Activated T-cell treated with anti-CD3 and anti-CD28 coated beads, Interleukin-2, amount 50 U/mL, for 4 hours (primary cell): ENCODE data around the gene HLA-DQA2. TPM values are rescaled to one million over a fixed set of nuclear protein-coding genes. Genes with fewer than 3 reads are reported as not detected.
A peak's percentile ranks its signal among the peaks of the same experiment; 100 is the strongest.
"Not testable (repeated sequence)": the region's sequence is repeated elsewhere in the genome, so short reads cannot be mapped to it uniquely, and the experiment has no call there.

Experiments
- ATAC-seq, 2 donors: fragments of 200-7000 bp; cut with Tn5 transposase; one replicate each; pipeline ENCODE4 v1.10.0; 2021
- DNase-seq: peaks from one replicate; pipeline ENCODE4 v3.0.0-alpha.2; 2020
- H3K27me3 Mint-ChIP-seq: one replicate; pipeline ENCODE4 v1.8.0; 2021; ENCODE audit warnings: low read depth, mixed read lengths
- H3K36me3 Mint-ChIP-seq: one replicate; pipeline ENCODE4 v1.8.0; 2022; ENCODE audit warnings: mixed read lengths; ENCODE audit not compliant: insufficient read depth
- H3K4me1 Mint-ChIP-seq: one replicate; pipeline ENCODE4 v1.8.0; 2021; ENCODE audit warnings: low read depth, mixed read lengths
- H3K4me3 Mint-ChIP-seq: one replicate; pipeline ENCODE4 v1.8.0; 2021; ENCODE audit warnings: mild to moderate bottlenecking, moderate library complexity, mixed read lengths
- H3K9me3 Mint-ChIP-seq: one replicate; pipeline ENCODE4 v1.8.0; 2021; ENCODE audit warnings: mixed read lengths
- total RNA-seq, 3 donors: library from RNA; stranded (reverse); gene quantifications; one replicate each; pipeline ENCODE4 v1.2.1, GENCODE V29; 2021

HLA-DQA2 gene
- total RNA-seq, result under 1 TPM in 2 of 3 donors, not detected in 1; 0.41 to 0.50 TPM

DNA sequence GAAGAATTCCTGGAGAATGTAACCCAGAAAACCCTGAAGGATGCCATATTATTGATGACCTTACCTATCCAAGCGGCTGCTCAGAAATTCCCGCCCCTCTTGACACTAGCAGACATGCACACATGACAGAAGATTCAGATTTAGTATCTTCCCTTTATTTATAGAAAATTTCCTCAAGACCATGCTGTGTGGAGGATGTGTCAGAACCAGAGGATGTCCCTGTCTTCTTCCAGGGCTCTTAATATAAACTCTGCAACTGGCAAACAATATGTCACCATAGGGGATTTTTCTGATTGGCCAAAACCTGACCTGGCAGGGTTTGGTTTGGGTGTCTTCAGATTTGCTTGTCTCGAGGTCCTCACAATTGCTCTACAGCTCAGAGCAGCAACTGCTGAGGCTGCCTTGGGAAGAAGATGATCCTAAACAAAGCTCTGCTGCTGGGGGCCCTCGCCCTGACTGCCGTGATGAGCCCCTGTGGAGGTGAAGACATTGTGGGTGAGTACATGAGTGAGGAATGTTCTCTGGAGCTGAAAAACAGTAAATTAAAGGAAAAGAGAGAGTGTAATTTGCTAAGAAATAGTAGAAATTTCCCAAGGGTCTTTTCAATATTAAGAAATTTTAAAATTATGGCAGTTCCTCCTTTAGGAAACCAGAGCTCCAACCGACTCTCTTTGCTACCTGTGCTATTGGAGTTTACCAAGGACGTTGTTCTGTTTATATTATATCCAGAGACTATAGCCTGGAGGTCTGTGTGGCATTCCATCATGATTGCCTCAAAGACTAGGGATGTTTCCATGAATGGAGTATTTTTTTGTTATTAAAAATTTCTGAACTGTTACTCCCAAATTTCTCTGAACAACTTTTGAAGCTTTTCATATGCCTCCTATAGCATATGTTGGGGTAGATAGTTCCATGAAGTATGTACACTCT is at the start of gene HLA-DQA2:
Gene HLA-DQA2, plus strand, starts transcription at position 361 of the 930 bp plus-strand sequence. Its CDS starts 53 bp downstream, at position 414.
- Mint-ChIP-seq H3K9me3 (no peaks in the 10 kb centered on the region), H3K4me1 (no peaks in the 10 kb centered on the region), H3K36me3 (no peaks in the 10 kb centered on the region), H3K4me3 (no peak within 1 kb of the TSS), H3K27me3 (peaks cover 22% of the 10 kb centered on the region)
- no peak for ATAC-seq
- no peak for DNase-seq

DNA sequence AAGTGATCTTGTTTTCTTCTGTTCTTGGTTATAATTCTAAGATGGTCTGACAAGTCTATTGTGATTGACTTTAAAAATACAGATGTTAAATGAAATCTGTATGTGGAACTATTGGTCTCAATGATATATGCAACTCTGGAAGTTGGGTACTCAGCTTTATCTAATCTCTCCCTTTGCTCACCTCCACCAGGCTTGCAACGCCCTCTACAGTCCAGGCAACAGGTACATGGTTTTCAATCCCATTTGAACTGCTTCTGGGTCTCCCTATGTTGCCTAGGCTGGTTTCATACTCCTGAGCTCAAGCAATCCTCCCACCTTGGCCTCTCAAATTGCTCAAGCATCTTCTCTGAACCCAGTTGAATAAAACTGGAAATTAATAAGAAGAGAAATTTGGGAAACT is 49.2 kb upstream of the HLA-DQA2 start:
- peak in 1 of 2 donors; percentile 37 for ATAC-seq
- no peaks in the 10 kb centered on the region for H3K9me3 Mint-ChIP-seq
- peaks cover 14% of the 10 kb centered on the region for H3K4me1 Mint-ChIP-seq
- no peak overlapping the region for H3K4me3 Mint-ChIP-seq
- H3K27me3 Mint-ChIP-seq, result peaks cover 4% of the 10 kb centered on the region
- peak; percentile 51 for DNase-seq
- no peaks in the 10 kb centered on the region for H3K36me3 Mint-ChIP-seq

DNA sequence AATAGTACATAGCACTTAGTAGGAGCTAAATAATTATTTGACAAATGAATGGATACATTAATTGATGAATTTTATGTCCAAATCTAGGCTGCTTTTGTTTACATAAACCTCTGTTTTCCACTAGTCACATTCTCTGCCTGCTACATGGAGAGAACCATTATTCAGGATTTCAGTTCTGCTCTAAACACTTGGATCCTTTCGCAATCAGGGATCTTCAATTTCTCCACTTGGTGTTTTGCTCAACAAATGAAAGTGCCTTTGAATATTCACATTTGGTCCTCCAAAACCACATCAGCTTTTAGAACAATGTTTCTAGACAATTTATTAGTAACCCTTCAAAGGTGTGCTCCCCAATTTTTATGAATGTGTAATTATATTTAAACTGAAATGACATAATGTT is 44.2 kb upstream of the HLA-DQA2 start:
- Mint-ChIP-seq H3K36me3 (no peaks in the 10 kb centered on the region), H3K4me3 (no peak overlapping the region), H3K9me3 (no peaks in the 10 kb centered on the region), H3K4me1 (peaks cover under 1% of the 10 kb centered on the region), H3K27me3 (peaks cover 24% of the 10 kb centered on the region)
- ATAC-seq (no peak), DNase-seq (no peak)

DNA sequence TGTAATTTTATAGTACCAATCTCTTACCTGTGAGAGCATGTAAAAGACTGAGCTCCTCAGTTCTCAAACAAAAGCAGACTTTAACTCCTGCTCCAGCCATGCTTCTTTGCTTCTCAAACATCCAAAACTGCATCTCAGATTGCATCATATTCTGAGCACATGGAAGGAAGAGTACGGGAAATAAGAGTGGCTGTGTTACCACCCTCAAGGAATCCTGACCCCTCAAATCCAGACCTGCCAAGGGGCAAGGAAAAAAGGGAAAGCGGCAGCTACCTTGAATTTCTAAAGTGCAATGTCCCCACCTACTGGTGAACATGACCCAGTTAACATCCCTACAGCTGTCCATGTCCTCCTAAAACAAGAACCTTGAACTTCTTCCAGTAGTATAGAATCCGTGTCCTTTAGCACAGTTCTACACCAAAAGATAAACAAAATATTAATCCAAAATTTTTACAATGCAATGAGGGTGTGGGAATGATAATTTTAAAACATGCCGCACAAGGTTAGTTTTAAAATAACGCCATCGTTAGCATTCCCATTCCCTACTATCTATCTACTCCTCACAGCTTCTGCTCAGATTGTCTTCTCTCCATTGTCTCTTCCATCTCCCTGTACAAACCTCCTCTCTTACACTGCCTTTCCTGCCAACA is 40.7 kb upstream of the HLA-DQA2 start:
- H3K27me3 Mint-ChIP-seq, result peaks cover 29% of the 10 kb centered on the region
- no peak for DNase-seq
- no peaks in the 10 kb centered on the region for H3K36me3 Mint-ChIP-seq
- peaks cover 4% of the 10 kb centered on the region for H3K9me3 Mint-ChIP-seq
- no peaks in the 10 kb centered on the region for H3K4me1 Mint-ChIP-seq
- H3K4me3 Mint-ChIP-seq, result no peak overlapping the region
- ATAC-seq, result peak in 1 of 2 donors; percentile 56

DNA sequence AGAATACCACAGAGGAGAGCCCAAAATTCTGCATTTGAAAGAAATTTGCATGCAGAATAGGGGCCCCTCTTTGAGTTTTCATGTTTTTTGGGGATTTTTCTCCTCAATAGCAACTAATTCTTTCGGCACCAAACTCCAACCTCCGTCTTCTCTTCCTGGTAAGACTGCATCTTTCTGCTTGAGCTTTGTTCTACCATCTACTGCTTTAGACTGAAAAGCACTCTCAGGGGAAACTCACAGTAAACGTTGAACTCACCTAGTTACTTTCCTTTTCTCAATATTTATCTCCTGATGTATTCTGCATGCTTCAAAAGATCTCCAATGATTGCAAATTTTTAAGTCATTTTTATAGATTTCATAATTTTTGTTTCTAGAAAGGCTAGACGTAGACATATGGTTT is 37.8 kb upstream of the HLA-DQA2 start:
- H3K4me1 Mint-ChIP-seq, result no peaks in the 10 kb centered on the region
- peaks cover 4% of the 10 kb centered on the region for H3K9me3 Mint-ChIP-seq
- no peak for ATAC-seq
- H3K27me3 Mint-ChIP-seq, result peaks cover 25% of the 10 kb centered on the region
- no peak for DNase-seq
- H3K4me3 Mint-ChIP-seq, result no peak overlapping the region
- no peaks in the 10 kb centered on the region for H3K36me3 Mint-ChIP-seq

DNA sequence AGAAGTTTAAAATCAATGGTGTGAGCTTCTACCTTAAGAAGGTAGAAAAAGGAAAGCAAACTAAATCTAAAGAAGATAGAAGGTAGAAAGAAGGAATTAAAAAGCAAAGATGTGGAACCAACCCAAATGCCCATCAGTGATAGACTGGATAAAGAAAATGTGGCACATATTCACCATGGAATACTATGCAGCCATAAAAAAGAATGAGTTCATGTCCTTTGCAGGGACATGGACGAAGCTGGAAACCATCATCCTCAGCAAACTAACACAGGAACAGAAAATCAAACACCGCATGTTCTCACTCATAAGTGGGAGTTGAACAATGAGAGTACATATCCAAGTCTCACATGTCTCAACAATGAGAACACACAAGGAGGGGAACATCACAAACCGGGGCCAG is 36.0 kb upstream of the HLA-DQA2 start:
- not testable (repeated sequence) for ATAC-seq, DNase-seq, H3K4me1 Mint-ChIP-seq, H3K9me3 Mint-ChIP-seq, H3K4me3 Mint-ChIP-seq, H3K36me3 Mint-ChIP-seq
- H3K27me3 Mint-ChIP-seq, result peaks cover 25% of the 10 kb centered on the region

DNA sequence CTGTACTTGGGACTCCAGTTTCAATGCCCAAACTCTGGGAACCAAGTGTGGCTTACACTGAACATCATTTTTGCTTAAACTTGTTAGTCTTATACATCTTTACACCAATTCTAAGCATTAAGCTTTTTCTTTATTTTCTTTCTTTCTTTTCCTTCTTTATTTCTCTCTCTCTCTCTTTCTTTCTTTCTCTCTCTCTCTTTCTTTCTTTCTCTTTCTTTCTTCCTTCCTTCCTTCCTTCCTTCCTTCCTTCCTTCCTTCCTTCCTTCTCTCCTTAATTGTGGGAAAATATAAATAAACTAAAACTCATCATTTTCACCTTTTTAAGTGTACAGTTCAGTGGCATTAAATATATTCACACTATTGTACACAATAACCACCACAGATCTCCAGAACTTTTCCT is 31.6 kb upstream of the HLA-DQA2 start:
- peaks cover 4% of the 10 kb centered on the region for H3K9me3 Mint-ChIP-seq
- DNase-seq (no peak), ATAC-seq (no peak)
- no peaks in the 10 kb centered on the region for H3K27me3 Mint-ChIP-seq
- no peak overlapping the region for H3K4me3 Mint-ChIP-seq
- no peaks in the 10 kb centered on the region for H3K36me3 Mint-ChIP-seq
- H3K4me1 Mint-ChIP-seq, result no peaks in the 10 kb centered on the region

DNA sequence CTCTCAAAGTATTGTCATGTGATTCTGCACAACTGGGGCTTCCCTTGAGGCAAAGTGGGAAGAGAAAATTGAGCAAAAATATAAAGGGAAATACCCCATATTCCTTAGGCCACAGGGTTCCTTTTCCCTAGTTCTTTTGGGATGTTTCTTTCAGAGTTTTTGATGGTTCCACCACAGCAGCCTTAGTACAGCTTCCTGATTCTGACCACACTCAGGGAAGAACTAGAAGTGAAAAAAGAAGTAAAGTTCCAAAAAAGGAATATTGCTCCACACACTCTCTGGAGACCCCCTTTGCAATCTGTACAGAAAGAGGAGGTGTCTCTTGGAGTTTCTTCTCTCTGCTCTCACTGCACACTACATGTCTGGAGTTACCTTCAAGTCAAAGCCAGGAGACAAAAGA is 27.9 kb upstream of the HLA-DQA2 start:
- DNase-seq (no peak), ATAC-seq (no peak)
- no peak overlapping the region for H3K4me3 Mint-ChIP-seq
- no peaks in the 10 kb centered on the region for H3K9me3 Mint-ChIP-seq
- H3K27me3 Mint-ChIP-seq, result no peaks in the 10 kb centered on the region
- no peaks in the 10 kb centered on the region for H3K4me1 Mint-ChIP-seq
- H3K36me3 Mint-ChIP-seq, result no peaks in the 10 kb centered on the region

DNA sequence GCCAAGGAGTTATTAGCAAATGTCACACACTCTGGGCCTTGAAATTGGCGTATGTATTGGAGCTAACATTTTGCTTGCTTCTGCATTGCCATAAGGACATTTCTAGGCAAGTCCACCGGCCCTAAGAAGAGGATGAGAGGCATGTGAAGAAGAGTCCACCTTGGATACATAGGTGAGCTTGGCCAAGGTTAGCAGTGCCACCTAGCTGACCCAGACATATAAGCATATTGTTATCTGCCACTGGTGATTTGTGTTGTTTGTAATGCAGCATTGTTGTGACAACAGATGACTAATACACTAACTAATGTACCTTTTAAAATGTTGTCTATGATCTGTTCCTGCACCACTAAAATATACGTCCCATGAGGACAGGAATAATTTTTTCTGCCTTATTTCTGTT is 24.8 kb upstream of the HLA-DQA2 start:
- H3K4me3 Mint-ChIP-seq, result no peak overlapping the region
- ATAC-seq, result no peak

DNA sequence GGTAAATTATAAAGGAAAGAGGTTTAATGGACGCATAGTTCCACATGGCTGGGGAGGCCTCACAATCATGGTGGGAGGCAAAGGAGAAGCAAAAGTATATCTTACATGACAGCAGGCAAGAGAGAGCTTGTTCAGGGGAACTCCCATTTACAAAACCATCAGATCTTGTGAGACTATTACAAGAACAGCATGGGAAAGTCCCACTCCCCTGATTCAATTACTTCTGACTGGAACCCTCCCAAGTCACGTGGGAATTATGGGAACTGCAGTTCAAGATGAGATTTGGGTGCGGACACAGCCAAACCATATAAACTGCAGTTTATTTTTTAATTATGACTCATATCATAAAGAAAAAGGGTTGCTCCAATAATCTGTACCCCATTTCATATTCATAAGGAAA is 22.3 kb upstream of the HLA-DQA2 start:
- Mint-ChIP-seq H3K27me3 (peaks cover 20% of the 10 kb centered on the region), H3K4me1 (no peaks in the 10 kb centered on the region), H3K9me3 (no peaks in the 10 kb centered on the region), H3K4me3 (no peak overlapping the region), H3K36me3 (no peaks in the 10 kb centered on the region)
- DNase-seq (no peak), ATAC-seq (peak in 1 of 2 donors; percentile 70)

More for the DNA sequence above, 24.8 kb upstream of the HLA-DQA2 start:
- no peak for DNase-seq
- Mint-ChIP-seq H3K36me3 (no peaks in the 10 kb centered on the region), H3K27me3 (peaks cover 12% of the 10 kb centered on the region), H3K4me1 (no peaks in the 10 kb centered on the region), H3K9me3 (no peaks in the 10 kb centered on the region)

DNA sequence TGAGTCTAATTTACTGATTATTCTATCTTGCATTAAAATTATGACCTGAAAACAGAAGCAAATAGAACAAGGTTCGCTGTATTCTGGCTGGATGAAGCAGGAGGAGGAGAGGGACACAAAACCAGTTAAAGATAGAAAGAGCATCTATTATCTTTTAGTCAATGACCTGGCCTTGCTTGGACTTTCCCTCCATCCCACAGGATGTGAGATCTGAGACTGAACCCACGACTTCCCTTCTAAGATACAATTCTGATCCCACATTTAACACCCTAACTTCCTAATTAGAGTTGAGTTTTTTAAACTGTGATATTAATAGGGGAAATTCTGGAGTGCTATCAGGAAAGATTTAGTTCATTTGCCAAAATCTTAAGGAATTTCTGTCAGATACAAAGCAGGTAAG is 3.1 kb upstream of the HLA-DQA2 start:
- DNase-seq (no peak), ATAC-seq (no peak)
- no peak overlapping the region for H3K4me3 Mint-ChIP-seq
- H3K27me3 Mint-ChIP-seq, result peaks cover 26% of the 10 kb centered on the region
- no peaks in the 10 kb centered on the region for H3K4me1 Mint-ChIP-seq
- H3K9me3 Mint-ChIP-seq, result no peaks in the 10 kb centered on the region
- H3K36me3 Mint-ChIP-seq, result no peaks in the 10 kb centered on the region

DNA sequence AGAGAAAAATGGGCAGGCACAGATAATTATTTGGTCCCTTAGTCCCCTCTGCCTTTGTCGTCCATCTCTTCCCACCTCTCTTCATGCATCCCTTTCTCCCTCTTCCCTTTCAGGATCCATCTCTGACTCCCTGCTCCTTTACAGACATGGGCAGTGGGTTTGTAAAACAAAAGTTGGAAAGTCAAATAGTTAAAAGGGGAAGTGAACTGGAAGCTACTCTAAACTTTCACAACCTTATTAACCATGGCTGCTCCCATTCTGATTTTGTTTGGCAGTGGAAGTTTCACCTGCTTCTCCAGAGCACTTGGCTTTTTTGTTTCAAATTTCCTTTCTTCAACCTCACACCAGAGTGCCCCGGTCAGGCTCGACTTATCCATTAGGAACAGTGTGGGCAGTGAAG is 1.2 kb downstream of the HLA-DQA2 start:
- peaks cover 19% of the 10 kb centered on the region for H3K27me3 Mint-ChIP-seq
- DNase-seq, result no peak
- H3K4me3 Mint-ChIP-seq, result no peak overlapping the region
- ATAC-seq, result no peak
- no peaks in the 10 kb centered on the region for H3K36me3 Mint-ChIP-seq
- no peaks in the 10 kb centered on the region for H3K9me3 Mint-ChIP-seq
- H3K4me1 Mint-ChIP-seq, result no peaks in the 10 kb centered on the region

DNA sequence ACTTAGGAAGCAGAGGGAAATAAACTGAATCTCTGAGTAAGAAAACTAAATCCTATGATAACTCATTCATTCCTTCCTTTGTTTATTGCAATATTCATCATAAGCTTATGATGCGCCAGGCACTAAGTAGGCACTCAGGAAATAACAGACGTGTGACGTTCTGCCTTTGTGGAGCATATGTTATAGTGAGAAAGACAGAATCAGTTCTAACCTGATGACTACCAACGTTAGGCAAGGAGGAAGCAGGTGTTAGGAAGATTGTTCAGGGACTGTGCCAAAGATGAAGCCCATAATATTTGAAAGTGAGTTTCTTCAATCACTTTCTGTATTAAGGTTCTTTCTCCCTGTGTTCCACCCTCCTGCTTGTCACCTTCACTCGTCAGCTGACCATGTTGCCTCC is 3.6 kb downstream of the HLA-DQA2 start:
- H3K27me3 Mint-ChIP-seq, result peaks cover 20% of the 10 kb centered on the region
- H3K9me3 Mint-ChIP-seq, result no peaks in the 10 kb centered on the region
- DNase-seq (no peak), ATAC-seq (no peak)
- no peaks in the 10 kb centered on the region for H3K4me1 Mint-ChIP-seq
- no peaks in the 10 kb centered on the region for H3K36me3 Mint-ChIP-seq
- no peak overlapping the region for H3K4me3 Mint-ChIP-seq

DNA sequence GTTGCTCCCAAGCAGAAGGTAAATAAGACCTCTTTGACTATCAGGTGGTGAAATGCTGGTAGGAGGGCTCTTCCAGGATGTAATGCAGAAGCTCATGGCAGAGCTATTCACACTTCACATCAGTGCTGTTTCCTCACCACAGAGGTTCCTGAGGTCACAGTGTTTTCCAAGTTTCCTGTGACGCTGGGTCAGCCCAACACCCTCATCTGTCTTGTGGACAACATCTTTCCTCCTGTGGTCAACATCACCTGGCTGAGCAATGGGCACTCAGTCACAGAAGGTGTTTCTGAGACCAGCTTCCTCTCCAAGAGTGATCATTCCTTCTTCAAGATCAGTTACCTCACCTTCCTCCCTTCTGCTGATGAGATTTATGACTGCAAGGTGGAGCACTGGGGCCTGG is 4.5 kb downstream of the HLA-DQA2 start:
- not testable (repeated sequence) for ATAC-seq, H3K4me3 Mint-ChIP-seq, H3K9me3 Mint-ChIP-seq, H3K36me3 Mint-ChIP-seq, H3K4me1 Mint-ChIP-seq, DNase-seq
- peaks cover 22% of the 10 kb centered on the region for H3K27me3 Mint-ChIP-seq

DNA sequence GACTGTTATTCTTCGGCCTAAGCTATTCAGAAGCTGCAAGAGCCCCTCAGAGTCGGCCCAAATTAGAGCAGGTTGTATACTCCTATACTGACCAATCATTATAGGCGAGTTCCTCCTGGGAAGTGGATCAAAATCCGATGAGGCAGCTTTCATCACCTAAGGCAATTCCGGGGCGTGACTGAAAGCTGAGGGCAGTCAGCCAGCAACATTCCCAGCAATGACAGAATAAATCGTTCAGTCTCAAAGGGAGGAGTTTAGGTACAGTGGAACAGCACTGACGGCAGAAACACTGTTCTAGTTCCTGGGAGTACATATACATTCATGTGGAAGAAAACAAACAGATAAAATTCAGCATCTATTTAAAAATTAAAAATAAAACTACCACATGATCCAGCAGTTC is 11.4 kb downstream of the HLA-DQA2 start:
- no peak for DNase-seq
- H3K27me3 Mint-ChIP-seq, result peaks cover 35% of the 10 kb centered on the region
- H3K9me3 Mint-ChIP-seq, result no peaks in the 10 kb centered on the region
- H3K36me3 Mint-ChIP-seq, result no peaks in the 10 kb centered on the region
- no peak overlapping the region for H3K4me3 Mint-ChIP-seq
- no peaks in the 10 kb centered on the region for H3K4me1 Mint-ChIP-seq
- no peak for ATAC-seq
